ENCODE results near the gene SSBP2.
A peak's percentile ranks its signal among the peaks of the same experiment; 100 is the strongest.
"Not testable (repeated sequence)": the region's sequence is repeated elsewhere in the genome, so short reads cannot be mapped to it uniquely, and the experiment has no call there.

SSBP2 gene

DNA sequence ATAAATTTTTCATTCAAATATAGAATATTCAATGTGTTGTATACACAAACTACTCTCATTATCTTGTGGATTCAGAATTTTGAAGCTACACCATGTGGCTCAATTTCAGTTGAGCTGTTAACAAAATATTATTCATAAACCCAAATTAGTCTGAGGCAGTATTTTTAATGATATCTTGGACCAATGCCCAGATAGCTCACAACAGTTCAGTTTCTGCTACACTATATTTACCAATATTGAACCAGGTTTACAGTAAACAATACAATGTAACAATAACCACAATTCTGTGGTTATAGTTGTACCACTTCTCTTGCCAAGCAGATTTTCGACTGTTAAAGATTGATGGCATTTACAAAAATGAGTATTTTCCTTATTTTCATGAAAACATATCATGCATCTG, 99.9 kb downstream of the SSBP2 start:
- peak; percentile 41 for DNase-seq

- DNase-seq, result no peak
These were observed 104.4 kb downstream of the SSBP2 start for GRCh38 chr5:81646469-81646995.

- DNase-seq, result no peak
These were observed 108.7 kb downstream of the SSBP2 start for GRCh38 chr5:81642210-81642609.

- no peak for DNase-seq
These were observed 111.3 kb downstream of the SSBP2 start for GRCh38 chr5:81639556-81639955.

DNA sequence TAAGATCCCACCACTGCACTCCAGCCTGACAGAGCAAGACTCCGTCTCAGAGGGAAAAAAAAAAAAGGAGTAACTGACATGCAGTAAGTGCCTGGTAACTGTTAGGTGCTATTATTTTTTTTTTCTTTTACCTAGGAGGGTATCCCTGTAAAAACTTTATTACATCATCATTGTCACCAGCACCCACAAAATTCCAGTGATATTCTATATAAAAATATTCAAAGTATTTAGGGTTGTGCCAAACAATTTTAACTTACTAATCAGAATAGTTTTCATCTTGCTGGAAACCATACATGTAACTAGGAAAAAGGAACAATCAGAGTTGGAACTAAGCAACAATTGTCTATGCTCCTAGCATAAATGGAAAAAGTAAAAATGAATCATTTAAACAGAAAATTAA, 112.4 kb downstream of the SSBP2 start:
- no peak for DNase-seq

DNA sequence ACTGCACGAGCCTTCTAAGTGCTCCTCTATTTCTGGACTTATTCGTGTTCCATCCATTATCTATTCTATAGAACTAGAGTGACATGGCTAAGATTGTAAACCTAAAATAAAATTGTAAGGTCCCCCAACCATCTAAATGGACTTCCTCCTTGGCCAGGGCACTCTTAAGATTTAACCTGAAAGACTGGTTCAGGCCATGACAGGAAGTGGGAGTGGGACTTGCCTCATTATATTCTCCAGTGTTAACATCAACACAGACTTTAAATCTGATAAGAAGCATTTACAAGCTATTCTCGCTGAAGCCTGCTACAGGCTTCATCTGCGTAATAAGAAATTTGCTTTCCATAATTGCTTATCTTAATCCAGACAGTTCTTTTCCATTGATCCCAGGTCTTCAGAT, 117.0 kb downstream of the SSBP2 start:
- no peak for DNase-seq

DNA sequence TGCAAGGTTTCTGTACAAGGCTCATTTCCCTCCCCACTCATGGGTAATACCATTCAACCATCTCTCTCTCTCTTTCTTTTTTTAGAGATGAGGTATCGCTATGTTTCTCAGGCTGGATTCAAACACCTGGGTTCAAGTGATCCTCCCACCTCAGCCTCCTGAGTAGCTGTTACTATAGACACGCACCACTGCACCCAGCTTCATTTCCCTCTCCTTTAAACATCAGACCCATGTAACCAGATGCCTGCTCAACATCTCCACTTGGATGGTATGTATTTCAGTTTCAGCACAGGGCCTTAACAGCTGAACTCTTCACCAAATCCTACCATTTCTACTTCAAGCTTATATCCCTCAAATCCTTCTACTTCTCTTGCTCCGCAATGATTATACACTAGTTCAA, 117.4 kb downstream of the SSBP2 start:
- DNase-seq, result no peak

DNA sequence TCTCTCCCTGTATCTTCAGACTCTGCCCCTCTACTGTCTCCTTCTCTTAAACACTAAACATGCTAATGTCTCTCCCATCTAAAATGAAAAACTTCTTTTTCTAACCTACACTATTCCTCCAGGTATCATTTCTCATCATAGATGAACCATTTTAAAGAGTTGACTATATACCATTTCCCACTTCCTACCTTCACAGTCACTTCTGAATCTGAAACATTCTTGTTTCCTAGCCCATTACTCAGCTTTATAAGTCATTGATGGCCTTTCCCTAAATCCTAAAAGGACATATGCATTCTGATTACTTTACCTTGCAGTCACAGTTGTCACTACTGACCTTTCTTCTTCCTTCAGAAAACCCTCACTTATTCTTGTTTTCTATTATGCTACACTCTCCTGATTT, 118.2 kb downstream of the SSBP2 start:
- no peak for DNase-seq

DNA sequence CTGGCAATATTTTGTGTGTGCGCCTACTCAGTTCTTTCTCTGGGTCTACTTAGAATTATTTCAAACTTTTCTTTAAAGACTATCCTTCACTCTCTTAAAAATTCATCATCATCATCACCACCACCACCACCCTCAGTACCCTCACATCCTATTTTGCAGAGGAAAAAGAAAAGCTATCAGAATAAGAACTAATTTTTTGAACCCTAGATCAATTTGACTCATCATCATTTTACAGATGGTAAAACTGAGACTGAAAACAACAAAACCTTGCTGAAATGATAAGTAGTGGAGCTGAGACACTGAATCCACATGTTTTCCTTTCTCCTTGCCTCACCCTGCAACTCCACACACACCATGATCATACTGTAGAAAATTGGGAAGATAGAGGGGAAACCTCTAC, 119.3 kb downstream of the SSBP2 start:
- no peak for DNase-seq

GRCh38 chr5:81631124-81631523, 119.8 kb downstream of the SSBP2 start:
- DNase-seq, result no peak

- no peak for DNase-seq
These were observed 120.2 kb downstream of the SSBP2 start for GRCh38 chr5:81630684-81631083.

DNA sequence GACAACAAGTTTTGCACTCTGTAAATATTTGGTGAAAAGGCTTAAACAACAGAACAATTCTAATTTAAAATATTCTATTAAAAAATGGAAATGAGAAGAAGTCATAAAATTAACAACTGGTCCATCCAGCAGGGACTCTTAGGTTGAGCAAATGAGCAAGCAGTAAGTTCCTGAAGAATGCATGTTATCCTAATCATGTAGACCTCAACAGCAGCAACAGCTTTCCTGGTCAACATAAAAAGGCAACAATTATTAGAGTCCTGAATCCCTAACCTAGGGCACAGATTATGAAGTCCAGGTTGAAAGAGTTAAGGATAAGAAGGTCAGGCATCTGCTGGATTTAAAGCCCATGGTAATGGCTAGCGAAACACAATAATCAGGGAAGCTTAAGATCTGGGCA, 120.9 kb downstream of the SSBP2 start:
- DNase-seq, result no peak

DNA sequence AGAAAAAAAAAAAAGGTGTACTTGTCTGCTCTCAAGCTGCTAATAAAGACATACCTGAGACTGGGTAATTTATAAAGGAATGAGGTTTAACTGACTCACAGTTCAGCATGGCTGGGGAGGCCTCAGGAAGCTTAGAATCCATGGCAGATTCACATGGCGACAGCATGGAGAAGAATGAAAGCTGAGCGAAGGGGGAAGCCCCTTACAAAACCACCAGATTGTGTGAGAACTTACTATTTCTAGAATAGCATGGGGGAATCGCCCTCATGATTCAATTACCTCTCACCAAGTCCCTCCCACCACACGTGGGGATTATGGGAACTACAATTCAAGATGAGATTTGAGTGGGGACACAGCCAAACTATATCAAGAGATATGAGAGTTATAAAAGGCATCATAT, 122.8 kb downstream of the SSBP2 start:
- DNase-seq, result not testable (repeated sequence)

- DNase-seq, result no peak
These were observed 124.4 kb downstream of the SSBP2 start for GRCh38 chr5:81626524-81626923.

- DNase-seq, result no peak
These were observed 141.0 kb downstream of the SSBP2 start for GRCh38 chr5:81609810-81610375.

GRCh38 chr5:81608976-81609375, 141.9 kb downstream of the SSBP2 start:
- DNase-seq, result no peak

GRCh38 chr5:81607693-81608092, 143.2 kb downstream of the SSBP2 start:
- no peak for DNase-seq

GRCh38 chr5:81606150-81606549, 144.7 kb downstream of the SSBP2 start:
- DNase-seq, result no peak

DNA sequence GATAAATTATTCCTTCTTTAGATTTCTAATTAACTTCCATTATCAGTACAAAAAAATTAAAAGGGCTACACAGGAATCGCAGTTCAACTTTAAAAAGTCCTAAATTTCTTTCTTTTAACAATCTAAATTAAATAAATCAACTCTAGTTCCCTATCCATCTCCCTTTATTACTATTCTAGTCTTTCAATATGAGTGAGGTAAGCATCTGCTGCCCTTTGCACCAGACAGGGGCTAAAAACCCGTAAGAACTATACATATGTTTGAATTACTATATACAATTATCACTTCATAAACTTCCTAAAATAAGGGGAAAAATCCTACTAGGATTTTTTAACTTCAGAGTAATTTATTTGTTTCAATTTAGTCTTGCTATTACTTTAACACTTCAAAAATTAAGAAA, 145.6 kb downstream of the SSBP2 start:
- DNase-seq, result no peak

GRCh38 chr5:81604193-81604592, 146.7 kb downstream of the SSBP2 start:
- no peak for DNase-seq

GRCh38 chr5:81601919-81602318, 149.0 kb downstream of the SSBP2 start:
- DNase-seq, result no peak

- not testable (repeated sequence) for DNase-seq
These were observed 158.8 kb downstream of the SSBP2 start for GRCh38 chr5:81592085-81592484.

DNA sequence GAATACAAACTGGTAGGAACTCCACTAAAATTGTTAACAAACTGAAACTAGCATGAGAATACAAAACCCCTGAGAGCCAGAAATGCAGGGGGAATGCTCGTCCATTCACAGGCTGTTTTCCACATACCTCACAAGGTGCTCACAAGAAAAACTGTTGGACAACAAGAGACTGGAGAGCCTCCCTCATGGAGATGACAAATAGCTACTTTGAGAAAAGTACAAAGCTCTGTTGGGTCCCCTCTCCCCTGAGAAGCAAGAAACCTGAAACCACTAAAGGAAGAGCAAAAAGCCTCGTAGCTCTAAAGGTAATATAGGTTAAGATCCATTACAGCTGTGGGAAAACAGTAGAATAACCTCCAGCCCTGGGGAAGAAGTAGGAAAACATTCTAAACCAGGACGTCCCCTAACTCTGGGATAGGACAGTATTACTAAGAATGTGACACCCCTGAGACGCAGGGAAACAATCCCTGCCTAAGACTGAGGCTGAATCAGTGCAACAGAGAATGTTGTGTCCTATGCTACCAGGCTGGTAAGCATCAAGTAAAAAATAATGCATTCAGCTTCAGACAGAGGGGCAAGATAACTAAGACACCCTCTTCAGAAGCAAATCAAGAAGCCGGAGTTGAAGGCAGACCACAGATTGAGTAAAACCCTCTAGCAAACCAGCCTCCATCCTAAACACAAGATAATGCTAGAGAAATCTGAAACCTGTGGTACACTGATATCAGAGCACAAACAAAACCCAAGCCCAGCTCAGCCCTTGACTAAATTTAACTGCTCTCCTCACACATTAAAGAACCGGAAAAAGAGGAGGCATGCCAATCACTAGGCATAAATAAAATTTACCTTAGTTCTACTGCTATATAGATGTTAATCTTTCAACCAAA, 160.2 kb downstream of the SSBP2 start:
- DNase-seq, result no peak

DNA sequence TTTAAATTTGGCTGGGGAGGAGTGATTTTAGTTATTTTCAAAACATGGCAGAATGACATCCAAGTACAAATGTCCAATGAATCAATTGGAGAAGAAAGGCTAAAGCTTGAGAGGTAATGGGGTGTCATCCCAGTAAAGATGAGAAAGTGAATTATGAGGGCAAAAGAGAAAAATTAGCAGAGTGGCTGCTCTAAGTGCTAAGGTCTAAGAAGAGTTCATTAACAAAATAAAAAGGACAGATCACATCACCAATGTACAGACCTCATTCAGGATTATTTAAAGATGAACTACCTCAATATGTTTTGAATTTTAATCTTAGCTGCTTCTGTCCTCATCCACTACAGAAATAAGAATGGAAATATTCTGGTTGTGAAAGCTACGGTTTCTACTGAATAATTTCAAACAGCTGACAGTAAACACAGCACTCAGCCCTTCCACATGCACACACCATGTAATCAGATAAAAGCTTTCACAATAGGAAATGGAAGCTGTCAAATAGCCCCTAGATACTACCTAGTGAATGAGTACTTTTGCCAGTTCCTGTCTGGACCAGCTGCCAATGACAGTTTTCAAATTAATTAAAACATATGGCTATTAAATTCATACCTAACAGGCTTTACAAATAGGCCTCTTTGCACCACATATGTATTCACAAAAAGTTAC, 171.5 kb downstream of the SSBP2 start:
- DNase-seq, result peak; percentile 83

Data from NCI-H1694 treated with DMSO at 0.1 percent for 48 hours (cell line).